Thyroid gland (tissue), 4 donors: ENCODE data around the gene FBXO30. TPM values are rescaled to one million over a fixed set of nuclear protein-coding genes. Genes with fewer than 3 reads are reported as not detected.

Experiments used
- DNase-seq, 2 donors: peaks; one replicate each; pipeline ENCODE4 v3.0.0-alpha.2; 2019
- H3K27ac ChIP-seq, 3 donors: fragments of 200-600 bp; sonication (generic); 1 replicate in 2 of 3; 2 replicates in 1 of 3; pipeline ENCODE4 v1.5.1; 2016 to 2019; ENCODE audit warnings: mild to moderate bottlenecking in 1 of 3, moderate library complexity in 1 of 3
- H3K27me3 ChIP-seq: fragments of 200-600 bp; sonication (generic); one replicate; pipeline ENCODE4 v1.5.1; 2019
- H3K36me3 ChIP-seq, 2 donors: fragments of 200-600 bp; sonication (generic); one replicate each; pipeline ENCODE4 v1.5.1; 2016 to 2019
- H3K4me1 ChIP-seq, 2 donors: fragments of 200-600 bp; sonication (generic); one replicate each; pipeline ENCODE4 v1.5.1; 2017 to 2019
- H3K4me3 ChIP-seq, 3 donors: fragments of 200-600 bp; sonication (generic); replicated peaks in 1 of 3; 1 replicate in 2 of 3; 2 replicates in 1 of 3; pipeline ENCODE4 v1.5.1; 2016; ENCODE audit warnings: mild to moderate bottlenecking in 1 of 3
- H3K9me3 ChIP-seq: fragments of 200-600 bp; sonication (generic); one replicate; pipeline ENCODE4 v1.5.1; 2017
- CTCF ChIP-seq, 6 experiments: fragments of 200-600 bp in 3 of 6; fragments of 450-650 bp in 3 of 6; sonication (generic) in 3 of 6; IDR thresholded peaks; one replicate each; pipeline ENCODE4 v1.5.1; 2016 to 2019; ENCODE audit warnings: antibody characterized with exemption in 6 of 6, mild to moderate bottlenecking in 2 of 6, inconsistent platforms in 1 of 6, moderate library complexity in 1 of 6
- POLR2A ChIP-seq, 2 donors: fragments of 450-650 bp; IDR thresholded peaks; one replicate each; pipeline ENCODE4 v1.6.1; 2017; ENCODE audit warnings: antibody characterized with exemption in 2 of 2, mild to moderate bottlenecking in 2 of 2, moderate library complexity in 1 of 2
- WGBS, 2 donors: methylation state at CpG; one replicate each; pipeline ENCODE4 v1.1.5; 2017; 5-methylcytosine and 5-hydroxymethylcytosine counted together
- intact Hi-C: fragments of 100-400 bp; cut with DNase I; formaldehyde crosslinking; loops from one replicate; pipeline ENCODE4 v1.15.1; 2023
- total RNA-seq, 4 donors: library from RNA; depleted of rRNA; stranded (reverse); fragments of >200 nt; gene quantifications; one replicate each; pipeline ENCODE4 v1.2.3, GENCODE V29; 2016

FBXO30 gene
- total RNA-seq, 4 donors from 2014 or later = 18.8 to 33.3 (median 20.8) TPM

- no peak for DNase-seq
- intact Hi-C loops = no loop called here
- no peak overlapping the region for H3K4me3 ChIP-seq
- no peaks in the 10 kb centered on the region for H3K36me3 ChIP-seq
- TF ChIP-seq POLR2A (IDR thresholded peaks at IDR 0.05) (no peak), CTCF (IDR thresholded peaks at IDR 0.05) (no peak)
- H3K9me3 ChIP-seq = no peaks in the 10 kb centered on the region
- H3K4me1 ChIP-seq = no peaks in the 10 kb centered on the region
- WGBS, 2 donors = 93 to 96% methylated on average over 3 of the region's 3 CpGs
- H3K27me3 ChIP-seq = no peaks in the 10 kb centered on the region
- no peak overlapping the region for H3K27ac ChIP-seq
Measured at GRCh38 chr6:145787688-145788087, 26.9 kb downstream of the FBXO30 start.

- Histone ChIP-seq H3K4me1 (no peaks in the 10 kb centered on the region), H3K9me3 (no peaks in the 10 kb centered on the region), H3K36me3 (no peaks in the 10 kb centered on the region), H3K4me3 (no peak overlapping the region), H3K27me3 (no peaks in the 10 kb centered on the region), H3K27ac (no peak overlapping the region)
- WGBS, 2 donors = 100% methylated on average over 1 of the region's 1 CpG
- no peak for DNase-seq
- intact Hi-C loops = no loop called here
- no peak for TF ChIP-seq POLR2A (IDR thresholded peaks at IDR 0.05)
- no peak for TF ChIP-seq CTCF (IDR thresholded peaks at IDR 0.05)
Measured at GRCh38 chr6:145784683-145785082, 29.9 kb downstream of the FBXO30 start.

- WGBS, 2 donors = 87 to 90% methylated on average over 5 of the region's 5 CpGs
- no peak for DNase-seq
- H3K4me1 ChIP-seq = no peaks in the 10 kb centered on the region
- no peak overlapping the region for H3K27ac ChIP-seq
- intact Hi-C loops = no loop called here
- no peaks in the 10 kb centered on the region for H3K36me3 ChIP-seq
- TF ChIP-seq POLR2A (IDR thresholded peaks at IDR 0.05) (no peak), CTCF (IDR thresholded peaks at IDR 0.05) (no peak)
- no peaks in the 10 kb centered on the region for H3K27me3 ChIP-seq
- H3K9me3 ChIP-seq = no peaks in the 10 kb centered on the region
- H3K4me3 ChIP-seq = no peak overlapping the region
Measured at GRCh38 chr6:145783796-145784195, 30.8 kb downstream of the FBXO30 start.

- WGBS, 2 donors = 93 to 96% methylated on average over 1 of the region's 1 CpG
- intact Hi-C loops = no loop called here
- no peak for TF ChIP-seq POLR2A (IDR thresholded peaks at IDR 0.05)
- no peak for TF ChIP-seq CTCF (IDR thresholded peaks at IDR 0.05)
- Histone ChIP-seq H3K27ac (no peak overlapping the region), H3K4me3 (no peak overlapping the region), H3K9me3 (no peaks in the 10 kb centered on the region), H3K27me3 (no peaks in the 10 kb centered on the region), H3K36me3 (no peaks in the 10 kb centered on the region), H3K4me1 (no peaks in the 10 kb centered on the region)
- DNase-seq = no peak
Measured at GRCh38 chr6:145772846-145773245, 41.7 kb downstream of the FBXO30 start.

- Histone ChIP-seq H3K27me3 (no peaks in the 10 kb centered on the region), H3K9me3 (no peaks in the 10 kb centered on the region), H3K27ac (no peak overlapping the region), H3K4me1 (no peaks in the 10 kb centered on the region), H3K36me3 (no peaks in the 10 kb centered on the region), H3K4me3 (no peak overlapping the region)
- intact Hi-C loops = no loop called here
- DNase-seq = no peak
- TF ChIP-seq CTCF (IDR thresholded peaks at IDR 0.05) (no peak), POLR2A (IDR thresholded peaks at IDR 0.05) (no peak)
Measured at GRCh38 chr6:145765449-145765848, 49.1 kb downstream of the FBXO30 start.
